Body of pancreas (tissue), 4 donors: ENCODE data around the gene IL4I1.

Experiments used
- CTCF ChIP-seq, 7 experiments: fragments of 450-650 bp in 4 of 7; fragments of 200-600 bp in 3 of 7; sonication (generic) in 3 of 7; IDR thresholded peaks; one replicate each; pipeline ENCODE4 v1.5.1; 2016 to 2019; ENCODE audit warnings: antibody characterized with exemption in 7 of 7
- POLR2A ChIP-seq, 3 donors: fragments of 450-650 bp; IDR thresholded peaks; one replicate each; pipeline ENCODE4 v1.6.1; 2016; ENCODE audit warnings: antibody characterized with exemption in 3 of 3, mild to moderate bottlenecking in 2 of 3

GRCh38 chr19:49875177-49875576 lies 21.5 kb downstream of the IL4I1 start:
- no peak for TF ChIP-seq POLR2A (IDR thresholded peaks at IDR 0.05)
- no peak for TF ChIP-seq CTCF (IDR thresholded peaks at IDR 0.05)
